ENCODE measurements around the gene R3HDML.

The R3HDML gene

DNA sequence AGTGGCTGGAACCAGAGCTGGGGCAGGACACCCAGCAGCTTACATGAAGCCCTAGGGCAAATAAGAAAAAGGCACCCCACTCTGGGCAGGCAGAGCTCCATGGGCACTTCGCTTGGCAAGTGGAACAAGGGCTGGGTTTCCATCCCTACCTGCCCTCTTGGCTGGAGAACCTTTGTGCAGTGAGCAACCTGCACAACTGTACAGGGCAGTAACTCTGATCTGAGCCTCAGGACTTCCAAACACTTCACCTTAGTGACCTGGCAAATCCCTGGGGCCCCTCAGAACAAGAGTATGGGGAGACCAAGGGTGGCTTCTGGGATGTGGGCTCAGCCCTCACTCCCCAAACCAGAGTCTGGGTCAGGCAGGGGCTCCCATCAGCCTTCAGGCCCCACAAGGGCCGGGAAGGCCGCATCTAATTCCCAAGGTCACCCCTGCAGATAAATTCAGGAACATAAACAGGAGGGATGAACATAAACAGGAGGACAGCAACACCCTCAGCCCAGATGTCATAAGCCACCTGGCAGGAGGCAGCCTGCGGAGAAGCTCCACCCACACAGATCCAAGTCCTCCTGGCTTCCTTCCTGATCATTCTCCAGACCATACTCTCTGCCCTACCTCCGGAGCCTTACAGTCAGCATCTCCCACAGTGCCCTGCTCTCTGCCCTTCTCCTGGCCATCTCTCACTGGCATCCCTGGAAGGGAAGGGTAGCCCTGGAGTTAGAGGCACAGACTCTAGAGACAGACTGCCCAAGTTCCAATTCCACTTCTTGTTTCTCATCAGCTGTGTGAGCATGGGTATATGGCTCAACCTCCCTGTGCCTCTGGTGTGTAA is 56.1 kb downstream of the R3HDML start:
- Histone ChIP-seq H3K27ac (ENCODE audit: low read depth, low read length, severe bottlenecking) (no peak overlapping the region), H3K4me1 (ENCODE audit: control insufficient read depth, insufficient read depth, low read length, poor library complexity, severe bottlenecking) (no peaks in the 10 kb centered on the region), H3K9me3 (ENCODE audit: control insufficient read depth, low read length) (no peaks in the 10 kb centered on the region), H3K4me3 (ENCODE audit: extremely low read depth, insufficient read depth, low read length, poor library complexity, severe bottlenecking) (no peak overlapping the region), H3K36me3 (ENCODE audit: control insufficient read depth, insufficient read depth, low read length) (no peaks in the 10 kb centered on the region)
- WGBS, 2 experiments (ENCODE audit: insufficient coverage in 2 of 2) = 89 to 92% methylated on average over 3 to 5 of the region's 5 CpGs

GRCh38 chr20:44393608-44394451 is 57.0 kb downstream of the R3HDML start:
- WGBS, 2 experiments (ENCODE audit: insufficient coverage in 2 of 2) = 86 to 88% methylated on average over 6 to 8 of the region's 9 CpGs
- Histone ChIP-seq H3K4me3 (ENCODE audit: extremely low read depth, insufficient read depth, low read length, poor library complexity, severe bottlenecking) (no peak overlapping the region), H3K36me3 (ENCODE audit: control insufficient read depth, insufficient read depth, low read length) (no peaks in the 10 kb centered on the region), H3K4me1 (ENCODE audit: control insufficient read depth, insufficient read depth, low read length, poor library complexity, severe bottlenecking) (no peaks in the 10 kb centered on the region), H3K9me3 (ENCODE audit: control insufficient read depth, low read length) (no peaks in the 10 kb centered on the region), H3K27ac (ENCODE audit: low read depth, low read length, severe bottlenecking) (no peak overlapping the region)

GRCh38 chr20:44394452-44394701 is 57.5 kb downstream of the R3HDML start:
- Histone ChIP-seq H3K4me3 (ENCODE audit: extremely low read depth, insufficient read depth, low read length, poor library complexity, severe bottlenecking) (no peak overlapping the region), H3K27ac (ENCODE audit: low read depth, low read length, severe bottlenecking) (no peak overlapping the region), H3K36me3 (ENCODE audit: control insufficient read depth, insufficient read depth, low read length) (no peaks in the 10 kb centered on the region), H3K9me3 (ENCODE audit: control insufficient read depth, low read length) (no peaks in the 10 kb centered on the region), H3K4me1 (ENCODE audit: control insufficient read depth, insufficient read depth, low read length, poor library complexity, severe bottlenecking) (no peaks in the 10 kb centered on the region)
- 87 to 96% methylated on average over 2 of the region's 2 CpGs for WGBS, 2 experiments (ENCODE audit: insufficient coverage in 2 of 2)

DNA sequence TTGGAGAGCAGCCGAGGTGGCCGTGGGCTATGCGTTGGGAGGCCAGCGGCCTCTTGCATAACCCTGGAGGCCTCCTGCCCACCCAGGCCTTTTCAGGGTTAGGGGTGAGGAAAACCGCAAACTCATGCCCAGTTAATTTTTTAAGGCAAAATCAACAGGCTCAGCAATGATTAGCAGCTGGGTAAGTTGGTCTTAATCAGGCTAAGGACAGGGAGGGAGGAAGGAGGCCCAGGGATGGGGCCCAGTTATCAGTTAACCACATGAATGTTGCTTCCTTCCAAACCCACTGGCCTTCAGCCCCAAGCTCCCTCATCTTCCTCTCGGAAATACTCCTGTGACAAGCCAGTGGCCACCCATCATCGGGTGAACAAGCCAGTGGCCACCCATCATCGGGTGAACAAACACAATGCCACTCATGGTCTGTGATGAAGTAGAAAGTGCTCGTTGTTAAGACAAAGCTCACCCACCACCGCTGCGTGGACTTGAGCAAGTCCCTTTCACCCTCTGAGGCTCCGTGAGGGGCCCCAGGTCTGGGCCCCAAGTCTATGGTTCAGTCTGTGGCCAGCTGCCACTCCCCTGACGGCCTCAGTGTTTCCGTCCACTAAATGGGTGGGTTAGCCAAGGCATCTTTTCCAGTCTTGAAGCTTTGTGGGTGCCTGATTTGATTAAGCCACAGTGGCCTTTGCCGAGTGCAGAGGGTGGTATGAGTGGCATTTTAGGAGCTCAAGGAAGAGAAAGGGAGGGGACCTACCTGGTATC is 58.0 kb downstream of the R3HDML start:
- Histone ChIP-seq H3K4me1 (ENCODE audit: control insufficient read depth, insufficient read depth, low read length, poor library complexity, severe bottlenecking) (no peaks in the 10 kb centered on the region), H3K9me3 (ENCODE audit: control insufficient read depth, low read length) (no peaks in the 10 kb centered on the region), H3K4me3 (ENCODE audit: extremely low read depth, insufficient read depth, low read length, poor library complexity, severe bottlenecking) (no peak overlapping the region), H3K36me3 (ENCODE audit: control insufficient read depth, insufficient read depth, low read length) (no peaks in the 10 kb centered on the region), H3K27ac (ENCODE audit: low read depth, low read length, severe bottlenecking) (no peak overlapping the region)
- WGBS, 2 experiments (ENCODE audit: insufficient coverage in 2 of 2) = 90 to 95% methylated on average over 12 to 15 of the region's 15 CpGs

DNA sequence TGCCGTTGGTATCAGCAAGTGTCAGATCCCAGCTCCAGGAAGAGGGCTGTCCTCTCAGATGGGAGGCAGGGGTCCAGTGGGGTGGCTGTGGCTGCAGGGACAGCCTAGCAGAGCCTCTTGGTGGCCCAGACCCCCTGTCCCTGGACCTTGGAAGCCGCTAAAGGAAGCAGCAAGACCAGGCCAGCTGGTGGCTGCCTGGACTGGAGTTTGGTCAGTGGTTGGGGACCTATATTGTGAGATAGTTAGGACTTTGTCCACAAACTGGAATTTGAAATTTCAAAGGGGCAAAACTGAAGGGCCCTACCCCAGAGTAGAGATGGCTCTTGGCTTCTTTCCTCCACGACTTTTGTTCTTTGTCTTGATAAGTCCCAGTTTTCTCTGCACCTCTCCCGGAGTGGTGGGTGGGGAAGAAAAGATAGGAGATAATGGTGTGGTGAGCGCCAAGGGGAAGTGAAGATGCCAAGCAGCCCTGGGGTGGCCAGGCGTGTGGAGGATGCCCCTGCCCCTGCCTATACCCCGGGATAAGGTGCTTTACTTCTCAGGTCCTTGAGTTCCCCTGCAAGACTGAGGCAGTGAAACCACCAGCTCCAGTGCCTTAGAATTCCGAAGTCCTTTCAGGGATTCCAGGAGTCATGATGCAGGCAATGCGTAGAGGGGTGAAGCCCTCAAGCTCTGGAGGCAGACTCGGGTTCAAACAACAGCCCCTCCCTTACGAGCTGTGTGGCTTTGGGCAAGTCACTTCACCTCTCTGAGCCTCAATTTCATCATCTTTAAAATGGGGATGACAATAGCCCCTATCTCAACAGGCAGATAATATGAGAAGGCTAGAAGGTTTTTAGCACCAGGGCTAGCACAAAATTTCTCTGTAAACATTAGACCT is 58.9 kb downstream of the R3HDML start:
- Histone ChIP-seq H3K36me3 (ENCODE audit: control insufficient read depth, insufficient read depth, low read length) (no peaks in the 10 kb centered on the region), H3K4me1 (ENCODE audit: control insufficient read depth, insufficient read depth, low read length, poor library complexity, severe bottlenecking) (no peaks in the 10 kb centered on the region), H3K9me3 (ENCODE audit: control insufficient read depth, low read length) (no peaks in the 10 kb centered on the region), H3K4me3 (ENCODE audit: extremely low read depth, insufficient read depth, low read length, poor library complexity, severe bottlenecking) (no peak overlapping the region), H3K27ac (ENCODE audit: low read depth, low read length, severe bottlenecking) (no peak overlapping the region)
- WGBS, 2 experiments (ENCODE audit: insufficient coverage in 2 of 2) = 72 to 82% methylated on average over 3 to 7 of the region's 11 CpGs

DNA sequence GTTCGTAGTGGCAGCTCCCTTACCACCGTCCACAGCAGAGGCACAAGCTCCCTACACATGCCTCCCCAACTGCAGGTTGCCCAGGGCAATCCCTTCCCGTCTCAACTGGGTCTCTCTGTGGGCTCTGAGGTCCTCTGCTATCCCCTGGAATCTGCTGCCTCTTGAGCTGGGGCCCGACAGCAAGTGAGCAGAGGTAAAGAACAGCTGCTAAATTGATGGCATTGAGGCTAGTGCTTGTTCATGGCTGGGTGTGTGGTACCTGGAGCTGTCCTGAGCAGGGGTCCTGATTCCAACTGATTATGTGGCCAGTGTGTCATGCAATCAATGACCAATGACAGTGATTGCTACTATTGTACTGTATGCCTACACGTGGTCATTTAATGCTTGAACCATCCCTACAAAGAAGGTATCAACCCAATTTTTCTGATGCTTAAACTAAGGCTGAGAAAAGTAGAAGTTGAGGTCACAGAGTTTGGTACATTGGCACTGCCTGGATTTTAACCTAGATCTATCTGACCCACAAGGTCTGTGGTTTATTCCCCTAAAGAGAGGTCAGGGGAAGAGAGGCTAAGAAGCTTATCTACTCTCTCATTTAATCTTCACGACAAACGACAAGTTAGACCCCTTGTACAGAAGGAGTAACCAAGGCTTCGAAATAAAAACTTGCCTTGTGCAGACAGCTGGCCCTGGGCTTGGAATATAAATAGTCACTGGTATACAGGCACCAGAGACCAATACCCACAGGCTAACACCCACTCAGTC is 59.7 kb downstream of the R3HDML start:
- Histone ChIP-seq H3K4me3 (ENCODE audit: extremely low read depth, insufficient read depth, low read length, poor library complexity, severe bottlenecking) (no peak overlapping the region), H3K36me3 (ENCODE audit: control insufficient read depth, insufficient read depth, low read length) (no peaks in the 10 kb centered on the region), H3K4me1 (ENCODE audit: control insufficient read depth, insufficient read depth, low read length, poor library complexity, severe bottlenecking) (no peaks in the 10 kb centered on the region), H3K27ac (ENCODE audit: low read depth, low read length, severe bottlenecking) (no peak overlapping the region), H3K9me3 (ENCODE audit: control insufficient read depth, low read length) (no peaks in the 10 kb centered on the region)
- whole genome bisulfite sequencing, 2 experiments (ENCODE audit: insufficient coverage in 2 of 2) = 50 to 71% methylated on average over 2 of the region's 8 CpGs

GRCh38 chr20:44398335-44398734 is 61.5 kb downstream of the R3HDML start:
- Histone ChIP-seq H3K9me3 (ENCODE audit: control insufficient read depth, low read length) (no peaks in the 10 kb centered on the region), H3K27ac (ENCODE audit: low read depth, low read length, severe bottlenecking) (no peak overlapping the region), H3K4me3 (ENCODE audit: extremely low read depth, insufficient read depth, low read length, poor library complexity, severe bottlenecking) (no peak overlapping the region), H3K36me3 (ENCODE audit: control insufficient read depth, insufficient read depth, low read length) (no peaks in the 10 kb centered on the region), H3K4me1 (ENCODE audit: control insufficient read depth, insufficient read depth, low read length, poor library complexity, severe bottlenecking) (peaks cover 4% of the 10 kb centered on the region)
- 85 to 87% methylated on average over 2 of the region's 2 CpGs for WGBS, 2 experiments (ENCODE audit: insufficient coverage in 2 of 2)

GRCh38 chr20:44399446-44399845 is 62.6 kb downstream of the R3HDML start:
- Histone ChIP-seq H3K36me3 (ENCODE audit: control insufficient read depth, insufficient read depth, low read length) (no peaks in the 10 kb centered on the region), H3K9me3 (ENCODE audit: control insufficient read depth, low read length) (no peaks in the 10 kb centered on the region), H3K4me1 (ENCODE audit: control insufficient read depth, insufficient read depth, low read length, poor library complexity, severe bottlenecking) (peaks cover 4% of the 10 kb centered on the region), H3K4me3 (ENCODE audit: extremely low read depth, insufficient read depth, low read length, poor library complexity, severe bottlenecking) (no peak overlapping the region), H3K27ac (ENCODE audit: low read depth, low read length, severe bottlenecking) (no peak overlapping the region)
- 80 to 86% methylated on average over 3 of the region's 3 CpGs for WGBS, 2 experiments (ENCODE audit: insufficient coverage in 2 of 2)

DNA sequence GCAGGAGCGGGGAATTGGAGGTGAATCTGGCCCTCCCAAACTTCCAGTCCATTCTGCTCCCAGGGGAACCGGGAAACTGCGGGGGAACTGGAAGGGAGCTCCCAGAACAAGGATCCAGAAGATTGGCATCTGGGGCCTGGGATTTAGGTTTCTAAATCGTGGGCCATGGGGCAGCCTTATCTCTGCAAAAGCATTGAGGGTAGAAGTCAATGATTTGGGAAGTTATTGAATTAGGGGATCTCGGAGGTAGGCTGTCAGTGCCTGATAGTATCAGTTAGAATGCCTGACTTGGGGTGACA is 63.8 kb downstream of the R3HDML start:
- WGBS, 2 experiments (ENCODE audit: insufficient coverage in 2 of 2) = 96 to 97% methylated on average over 4 to 5 of the region's 5 CpGs
- no peak overlapping the region for H3K4me3 ChIP-seq (ENCODE audit: extremely low read depth, insufficient read depth, low read length, poor library complexity, severe bottlenecking)
- peaks cover 4% of the 10 kb centered on the region for H3K4me1 ChIP-seq (ENCODE audit: control insufficient read depth, insufficient read depth, low read length, poor library complexity, severe bottlenecking)
- no peaks in the 10 kb centered on the region for H3K36me3 ChIP-seq (ENCODE audit: control insufficient read depth, insufficient read depth, low read length)
- H3K9me3 ChIP-seq (ENCODE audit: control insufficient read depth, low read length) = no peaks in the 10 kb centered on the region
- H3K27ac ChIP-seq (ENCODE audit: low read depth, low read length, severe bottlenecking) = no peak overlapping the region

All from mesodermal cell (in vitro differentiated cells).